Kidney epithelial cell (primary cell): Measurements from ENCODE around the gene UPF3A. TPM values are rescaled to one million over a fixed set of nuclear protein-coding genes. Genes with fewer than 3 reads are reported as not detected.
A peak's percentile ranks its signal among the peaks of the same experiment; 100 is the strongest.

Experiments
- DNase-seq: peaks from one replicate; pipeline ENCODE4 v3.0.0-alpha.2; 2010; ENCODE audit warnings: low read depth
- H3K27me3 ChIP-seq: 2 replicates; pipeline ENCODE4 v1.6.0; 2011; ENCODE audit warnings: low read length; ENCODE audit not compliant: control insufficient read depth, insufficient read depth
- H3K36me3 ChIP-seq: 2 replicates; pipeline ENCODE4 v1.5.1; 2011; ENCODE audit warnings: low read length; ENCODE audit not compliant: control insufficient read depth, insufficient read depth
- H3K4me3 ChIP-seq: 2 replicates; pipeline ENCODE4 v1.5.1; 2011; ENCODE audit warnings: low read depth, mild to moderate bottlenecking, control low read depth, low read length
- CTCF ChIP-seq: IDR thresholded peaks from 2 replicates; pipeline ENCODE4 v1.5.1; 2011; ENCODE audit warnings: mild to moderate bottlenecking, moderate library complexity, low read length, control low read depth, inconsistent platforms; ENCODE audit not compliant: insufficient read depth, poor library complexity, severe bottlenecking
- total RNA-seq: library from RNA; depleted of rRNA; stranded (reverse); fragments of >200 nt; gene quantifications from 2 replicates; pipeline ENCODE4 v1.2.3, GENCODE V29; 2015

The UPF3A gene
- total RNA-seq, 1 donor from 2014 or later = 30.7 TPM

DNA sequence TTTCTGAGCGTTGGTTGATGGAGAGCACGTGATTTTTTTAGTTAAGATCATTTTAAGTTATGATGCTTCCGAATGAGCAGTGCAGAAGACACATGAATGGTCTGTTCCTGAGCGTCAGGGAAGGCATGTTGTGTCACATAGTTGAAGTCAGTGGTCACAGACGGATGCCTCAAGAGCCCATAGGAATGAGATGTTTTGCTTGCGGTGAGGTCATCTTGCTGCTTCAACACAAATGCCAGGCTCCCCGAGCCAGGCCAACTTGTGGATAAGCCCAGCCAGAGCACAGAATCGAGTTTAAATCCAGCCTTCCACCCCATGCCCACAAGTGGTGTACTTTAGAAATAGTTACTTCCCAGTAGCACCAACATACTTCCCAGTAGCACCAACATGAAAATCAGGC is 5.4 kb downstream of the UPF3A start:
- H3K27me3 ChIP-seq = no peaks in the 10 kb centered on the region
- no peak for TF ChIP-seq CTCF
- peaks cover 1% of the 10 kb centered on the region for H3K36me3 ChIP-seq
- no peak overlapping the region for H3K4me3 ChIP-seq
- peak; percentile 37 for DNase-seq

DNA sequence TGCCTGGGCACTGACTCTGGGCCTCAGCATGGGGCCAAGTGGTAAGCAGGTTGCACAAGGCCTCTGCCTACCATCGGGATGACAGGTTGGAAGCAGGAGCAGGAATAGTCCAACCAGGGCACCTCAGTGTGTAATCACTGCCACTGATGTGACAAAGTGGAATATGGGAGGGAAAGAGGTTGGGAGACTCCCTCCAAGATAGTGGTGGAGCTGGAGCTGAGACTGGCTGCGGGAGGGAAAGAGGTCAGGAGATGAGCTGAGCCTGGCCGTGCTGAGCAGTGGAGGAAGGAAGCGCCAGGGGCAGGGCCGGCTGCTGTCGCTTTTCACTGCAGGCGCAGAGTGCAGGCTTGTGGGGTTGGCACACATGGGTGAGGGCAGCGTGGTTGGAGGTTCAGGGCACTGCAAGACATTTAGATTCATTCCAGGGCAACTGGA is 6.8 kb downstream of the UPF3A start:
- no peak overlapping the region for H3K4me3 ChIP-seq
- H3K36me3 ChIP-seq = peaks cover 1% of the 10 kb centered on the region
- no peaks in the 10 kb centered on the region for H3K27me3 ChIP-seq
- no peak for TF ChIP-seq CTCF
- DNase-seq = no peak

DNA sequence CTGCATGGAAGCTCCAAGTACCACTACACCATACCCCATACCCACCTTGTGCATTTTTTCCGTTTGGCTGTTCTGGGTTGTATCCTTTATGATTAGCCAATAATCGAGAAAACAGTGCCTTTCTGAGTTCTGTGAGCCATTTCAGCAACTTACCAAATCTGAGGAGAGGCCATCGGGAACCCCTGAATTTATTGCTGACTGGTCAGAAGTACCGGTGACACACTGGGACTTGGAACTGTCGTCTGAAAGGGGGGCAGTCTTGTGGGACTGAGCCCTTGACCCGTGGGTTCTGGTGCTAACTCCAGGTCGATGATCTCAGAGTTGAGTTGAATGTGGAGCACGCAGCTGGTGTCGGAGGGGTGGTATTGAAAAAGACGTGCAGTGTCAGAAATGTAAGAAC is 15.0 kb downstream of the UPF3A start:
- TF ChIP-seq CTCF = no peak
- H3K36me3 ChIP-seq = peaks cover 1% of the 10 kb centered on the region
- no peak for DNase-seq
- H3K4me3 ChIP-seq = no peak overlapping the region
- no peaks in the 10 kb centered on the region for H3K27me3 ChIP-seq

DNA sequence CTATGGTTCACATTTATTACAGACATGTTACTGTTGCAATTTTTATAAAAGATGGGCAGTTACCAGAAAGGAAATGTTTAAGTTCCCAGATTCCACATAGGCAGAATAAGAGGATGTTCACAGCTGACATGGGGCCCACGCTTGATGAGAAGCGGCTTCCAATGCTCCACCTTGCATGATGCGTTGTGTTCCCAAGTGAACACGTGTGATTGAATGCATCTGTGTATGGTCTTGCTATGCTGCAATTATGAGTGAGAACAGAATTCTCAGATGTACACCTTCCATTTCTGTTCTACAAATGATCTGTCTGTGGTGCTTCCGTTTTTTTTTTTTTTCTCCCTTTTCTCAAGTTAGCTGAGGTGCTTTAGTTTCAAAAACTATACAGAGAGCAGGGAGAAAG is 15.5 kb downstream of the UPF3A start:
- H3K27me3 ChIP-seq = no peaks in the 10 kb centered on the region
- no peak for DNase-seq
- peaks cover 1% of the 10 kb centered on the region for H3K36me3 ChIP-seq
- H3K4me3 ChIP-seq = no peak overlapping the region
- TF ChIP-seq CTCF = no peak

- H3K4me3 ChIP-seq = no peak overlapping the region
- no peaks in the 10 kb centered on the region for H3K27me3 ChIP-seq
- DNase-seq = no peak
- no peak for TF ChIP-seq CTCF
- H3K36me3 ChIP-seq = peaks cover 1% of the 10 kb centered on the region
These were observed 17.5 kb downstream of the UPF3A start for GRCh38 chr13:114298866-114299265.

DNA sequence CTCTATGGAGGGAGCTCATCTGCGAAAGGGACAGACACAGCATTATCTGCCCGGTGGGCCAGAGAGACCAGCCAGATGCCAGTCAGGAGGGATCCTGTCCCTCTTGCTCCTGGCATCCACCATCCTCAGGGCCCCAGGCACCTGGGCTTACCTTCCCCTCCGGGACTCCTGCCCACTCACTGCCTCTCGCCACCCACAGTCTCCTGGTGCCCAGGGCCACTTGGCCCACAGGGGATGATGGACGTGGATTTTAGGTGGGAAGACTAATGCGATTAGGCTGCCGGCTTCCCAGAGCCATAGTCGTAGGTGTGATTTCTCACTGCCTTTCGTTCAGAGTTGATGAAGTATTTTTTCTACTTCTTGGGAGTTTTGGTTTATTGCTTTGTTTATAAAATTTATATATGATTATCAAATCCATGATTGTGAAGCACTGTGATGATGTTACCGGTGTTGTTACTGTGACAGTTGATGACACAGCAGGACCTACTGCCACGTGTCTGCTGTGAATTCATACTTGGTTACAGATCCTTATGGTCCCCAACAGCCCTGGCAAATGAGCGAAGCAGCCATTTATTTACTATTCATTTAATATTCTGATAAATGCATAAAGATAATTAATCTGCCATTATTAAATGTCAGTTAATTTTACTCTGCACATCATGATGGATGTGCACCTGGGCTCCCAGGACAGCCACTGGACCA is 18.4 kb downstream of the UPF3A start:
- no peak for DNase-seq
- TF ChIP-seq CTCF = no peak
- Histone ChIP-seq H3K27me3 (no peaks in the 10 kb centered on the region), H3K4me3 (no peak overlapping the region), H3K36me3 (peaks cover 1% of the 10 kb centered on the region)
